GM21529 (cell line): ENCODE data around the gene TET1.
"Not testable (repeated sequence)": the region's sequence is repeated elsewhere in the genome, so short reads cannot be mapped to it uniquely, and the experiment has no call there.

ENCODE experiments used
- ATAC-seq: cut with Tn5 transposase; IDR thresholded peaks from one replicate; pipeline ENCODE4 v1.9.1; 2021; ENCODE audit not compliant: unreplicated experiment

The TET1 gene

GRCh38 chr10:68562661-68563570, 2.8 kb downstream of the TET1 start:
- no peak for ATAC-seq

- no peak for ATAC-seq
These were observed 4.6 kb downstream of the TET1 start for GRCh38 chr10:68564712-68565111.

GRCh38 chr10:68565658-68566057, 5.5 kb downstream of the TET1 start:
- no peak for ATAC-seq

GRCh38 chr10:68566351-68566750, 6.2 kb downstream of the TET1 start:
- no peak for ATAC-seq

- ATAC-seq, result no peak
These were observed 6.8 kb downstream of the TET1 start for GRCh38 chr10:68566955-68567354.

GRCh38 chr10:68572151-68572550, 12.0 kb downstream of the TET1 start:
- no peak for ATAC-seq

GRCh38 chr10:68574051-68574450, 13.9 kb downstream of the TET1 start:
- ATAC-seq, result no peak

- no peak for ATAC-seq
These were observed 16.0 kb downstream of the TET1 start for GRCh38 chr10:68576118-68576517.

- no peak for ATAC-seq
These were observed 18.8 kb downstream of the TET1 start for GRCh38 chr10:68578974-68579373.

GRCh38 chr10:68584187-68584586, 24.1 kb downstream of the TET1 start:
- ATAC-seq, result not testable (repeated sequence)

- ATAC-seq, result no peak
These were observed 26.6 kb downstream of the TET1 start for GRCh38 chr10:68586606-68587305.

GRCh38 chr10:68594405-68594804, 34.3 kb downstream of the TET1 start:
- ATAC-seq, result no peak

GRCh38 chr10:68595513-68595912, 35.4 kb downstream of the TET1 start:
- no peak for ATAC-seq

GRCh38 chr10:68597407-68597806, 37.3 kb downstream of the TET1 start:
- ATAC-seq, result no peak

GRCh38 chr10:68598978-68599770, 39.0 kb downstream of the TET1 start:
- ATAC-seq, result no peak

GRCh38 chr10:68599771-68600040, 39.6 kb downstream of the TET1 start:
- no peak for ATAC-seq

GRCh38 chr10:68600041-68600778, 40.1 kb downstream of the TET1 start:
- peak; percentile 86 for ATAC-seq

- ATAC-seq, result no peak
These were observed 41.5 kb downstream of the TET1 start for GRCh38 chr10:68601501-68602265.

- ATAC-seq, result no peak
These were observed 42.3 kb downstream of the TET1 start for GRCh38 chr10:68602434-68602833.

GRCh38 chr10:68603766-68604165, 43.6 kb downstream of the TET1 start:
- ATAC-seq, result no peak
